ENCODE data around the gene PRPS2.

- TF ChIP-seq, protein P1, sequence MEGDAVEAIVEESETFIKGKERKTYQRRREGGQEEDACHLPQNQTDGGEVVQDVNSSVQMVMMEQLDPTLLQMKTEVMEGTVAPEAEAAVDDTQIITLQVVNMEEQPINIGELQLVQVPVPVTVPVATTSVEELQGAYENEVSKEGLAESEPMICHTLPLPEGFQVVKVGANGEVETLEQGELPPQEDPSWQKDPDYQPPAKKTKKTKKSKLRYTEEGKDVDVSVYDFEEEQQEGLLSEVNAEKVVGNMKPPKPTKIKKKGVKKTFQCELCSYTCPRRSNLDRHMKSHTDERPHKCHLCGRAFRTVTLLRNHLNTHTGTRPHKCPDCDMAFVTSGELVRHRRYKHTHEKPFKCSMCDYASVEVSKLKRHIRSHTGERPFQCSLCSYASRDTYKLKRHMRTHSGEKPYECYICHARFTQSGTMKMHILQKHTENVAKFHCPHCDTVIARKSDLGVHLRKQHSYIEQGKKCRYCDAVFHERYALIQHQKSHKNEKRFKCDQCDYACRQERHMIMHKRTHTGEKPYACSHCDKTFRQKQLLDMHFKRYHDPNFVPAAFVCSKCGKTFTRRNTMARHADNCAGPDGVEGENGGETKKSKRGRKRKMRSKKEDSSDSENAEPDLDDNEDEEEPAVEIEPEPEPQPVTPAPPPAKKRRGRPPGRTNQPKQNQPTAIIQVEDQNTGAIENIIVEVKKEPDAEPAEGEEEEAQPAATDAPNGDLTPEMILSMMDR (conservative IDR thresholded peaks at IDR 0.05; ENCODE audit: low read length): no peak
- TF ChIP-seq EZH2phosphoT487 (IDR thresholded peaks at IDR 0.05; ENCODE audit: borderline replicate concordance): no peak
Measured at GRCh38 chrX:12753366-12753765, 37.8 kb upstream of the PRPS2 start.

Measured in Loucy (cell line).